SK-N-SH (cell line): ENCODE data around the gene CLEC11A. TPM values are rescaled to one million over a fixed set of nuclear protein-coding genes. Genes with fewer than 3 reads are reported as not detected.

ENCODE experiments used
- CTCF ChIA-PET: fragments of 300-600, 350-600 bp; formaldehyde crosslinking; extraction: SDS; loops from one replicate; lab custom pipeline; 2021; lab: Yijun Ruan, JAX
- POLR2A ChIA-PET: fragments of 350-600 bp; sonication (Branson Sonifier 250); formaldehyde crosslinking; extraction: SDS; loops from one replicate; lab custom pipeline; 2020; ENCODE audit warnings: antibody characterized with exemption, inconsistent platforms; lab: Yijun Ruan, JAX
- DNase-seq: peaks from one replicate; pipeline ENCODE4 v3.0.0; 2012
- H2AFZ ChIP-seq: fragments of 200-600 bp; sonication (generic); 2 replicates; pipeline ENCODE4 v1.8.1; 2016; ENCODE audit warnings: antibody characterized with exemption, mild to moderate bottlenecking, low read depth
- H3F3A ChIP-seq: fragments of 200-600 bp; sonication (generic); replicated peaks from 2 replicates; pipeline ENCODE3; 2016; ENCODE audit warnings: antibody characterized with exemption, mild to moderate bottlenecking; ENCODE audit not compliant: insufficient read depth
- H3K27ac ChIP-seq, 2 experiments: fragments of 200-500 bp in 1 of 2; fragments of 200-600 bp in 1 of 2; sonication (Bioruptor generic) in 1 of 2; sonication (generic), shearing (Covaris generic) in 1 of 2; 2 replicates each; pipeline versions ENCODE4 v1.5.1 to v1.6.1; 2014 to 2016; ENCODE audit warnings: low read depth in 2 of 2, inconsistent platforms in 1 of 2, low read length in 1 of 2, mild to moderate bottlenecking in 1 of 2, mixed read lengths in 1 of 2
- H3K27me3 ChIP-seq: fragments of 200-600 bp; sonication (generic), shearing (Covaris generic); 2 replicates; pipeline ENCODE4 v1.6.1; 2016; ENCODE audit warnings: mixed run types; ENCODE audit not compliant: insufficient read depth
- H3K36me3 ChIP-seq, 2 experiments: fragments of 200-500 bp in 1 of 2; fragments of 200-600 bp in 1 of 2; sonication (Bioruptor generic) in 1 of 2; sonication (generic) in 1 of 2; replicated peaks in 1 of 2; 2 replicates each; pipeline versions ENCODE3 to v1.5.1; 2014 to 2016; ENCODE audit warnings: low read length in 1 of 2, mild to moderate bottlenecking in 1 of 2; ENCODE audit not compliant: insufficient read depth in 2 of 2, control insufficient read depth in 1 of 2
- H3K4me1 ChIP-seq, 2 experiments: fragments of 200-500 bp in 1 of 2; fragments of 200-600 bp in 1 of 2; sonication (Bioruptor generic) in 1 of 2; sonication (generic), shearing (Covaris generic) in 1 of 2; 2 replicates each; pipeline versions ENCODE4 v1.5.1 to v1.6.1; 2014 to 2016; ENCODE audit warnings: low read depth in 1 of 2, low read length in 1 of 2, mixed run types in 1 of 2; ENCODE audit not compliant: insufficient read depth in 2 of 2, control insufficient read depth in 1 of 2
- H3K4me2 ChIP-seq: fragments of 200-600 bp; sonication (generic), shearing (Covaris generic); 2 replicates; pipeline ENCODE4 v1.6.1; 2017; ENCODE audit warnings: mixed run types
- H3K4me3 ChIP-seq, 2 experiments: fragments of 200-500 bp in 1 of 2; fragments of 200-600 bp in 1 of 2; sonication (Bioruptor generic) in 1 of 2; sonication (generic), shearing (Covaris generic) in 1 of 2; 2 replicates each; pipeline versions ENCODE4 v1.5.1 to v1.8.1; 2014 to 2016; ENCODE audit warnings: low read depth in 2 of 2, inconsistent platforms in 1 of 2, low read length in 1 of 2, mild to moderate bottlenecking in 1 of 2, mixed read lengths in 1 of 2, moderate library complexity in 1 of 2
- H3K79me2 ChIP-seq: fragments of 200-600 bp; sonication (generic); 2 replicates; pipeline ENCODE4 v1.8.1; 2017; ENCODE audit warnings: mild to moderate bottlenecking; ENCODE audit not compliant: insufficient read depth
- H3K9ac ChIP-seq: fragments of 200-600 bp; sonication (generic); 2 replicates; pipeline ENCODE4 v1.6.1; 2017; ENCODE audit warnings: mixed run types
- H3K9me2 ChIP-seq: fragments of 200-600 bp; sonication (generic); 2 replicates; pipeline ENCODE4 v1.6.1; 2017; ENCODE audit warnings: mixed run types
- H3K9me3 ChIP-seq: fragments of 200-600 bp; sonication (generic); 2 replicates; pipeline ENCODE4 v1.6.1; 2017; ENCODE audit warnings: mixed run types, mild to moderate bottlenecking, moderate library complexity
- H4K20me1 ChIP-seq: fragments of 200-600 bp; sonication (generic); 2 replicates; pipeline ENCODE4 v1.6.1; 2017; ENCODE audit warnings: mild to moderate bottlenecking, mixed run types; ENCODE audit not compliant: insufficient read depth
- CHD2 ChIP-seq: fragments of 150-350 bp; IDR thresholded peaks from 2 replicates; pipeline ENCODE4 v1.6.1; 2018; ENCODE audit warnings: low read length; ENCODE audit not compliant: partially characterized antibody
- ELF1 ChIP-seq: IDR thresholded peaks from 2 replicates; pipeline ENCODE4 v1.4.0; 2012
- EZH2phosphoT487 ChIP-seq: fragments of 200-600 bp; sonication (generic); IDR thresholded peaks from 2 replicates; pipeline ENCODE4 v1.6.1; 2017; ENCODE audit warnings: low read depth, mixed run types, mild to moderate bottlenecking, antibody characterized with exemption, moderate library complexity, borderline replicate concordance
- FOSL2 ChIP-seq: IDR thresholded peaks from 2 replicates; pipeline ENCODE4 v1.4.0; 2012; ENCODE audit warnings: low read depth, mild to moderate bottlenecking, moderate library complexity, borderline replicate concordance
- GATA2 ChIP-seq: sonication (generic); formaldehyde crosslinking; IDR thresholded peaks from 2 replicates; pipeline ENCODE4 v1.5.0; 2020; ENCODE audit warnings: mild to moderate bottlenecking, missing genetic modification reagents
- JUND ChIP-seq: IDR thresholded peaks from 2 replicates; pipeline ENCODE4 v1.4.0; 2012
- MAX ChIP-seq: IDR thresholded peaks from 2 replicates; pipeline ENCODE4 v1.4.0; 2012; ENCODE audit warnings: low read depth
- MEF2A ChIP-seq: IDR thresholded peaks from 2 replicates; pipeline ENCODE4 v1.4.0; 2012; ENCODE audit warnings: low read depth, borderline replicate concordance
- MXI1 ChIP-seq: IDR thresholded peaks from 2 replicates; pipeline ENCODE4 v1.6.1; 2012; ENCODE audit warnings: mild to moderate bottlenecking, low read depth, low read length, improper control_type of control experiment
- NFIC ChIP-seq: IDR thresholded peaks from 2 replicates; pipeline ENCODE4 v1.4.0; 2012; ENCODE audit warnings: borderline replicate concordance
- NRF1 ChIP-seq: IDR thresholded peaks from 2 replicates; pipeline ENCODE4 v1.6.1; 2012; ENCODE audit warnings: low read depth, mild to moderate bottlenecking, low read length
- POLR2AphosphoS5 ChIP-seq: IDR thresholded peaks from 2 replicates; pipeline ENCODE4 v1.6.1; 2012; ENCODE audit warnings: low read depth, low read length
- RCOR1 ChIP-seq: fragments of 150-350 bp; IDR thresholded peaks from 2 replicates; pipeline ENCODE4 v1.6.1; 2017; ENCODE audit warnings: antibody characterized with exemption, low read length
- RFX5 ChIP-seq: IDR thresholded peaks from 2 replicates; pipeline ENCODE4 v1.6.1; 2012; ENCODE audit warnings: mild to moderate bottlenecking, improper control_type of control experiment, low read length
- TAF1 ChIP-seq: IDR thresholded peaks from 2 replicates; pipeline ENCODE4 v1.6.1; 2012; ENCODE audit warnings: low read depth, mild to moderate bottlenecking, low read length, moderate library complexity, borderline replicate concordance
- WGBS: methylation state at CpG from one replicate; pipeline ENCODE4 v1.1.6; 2017; ENCODE audit warnings: low lambda C conversion rate; 5-methylcytosine and 5-hydroxymethylcytosine counted together
- polyA plus RNA-seq, 3 experiments: library from polyadenylated mRNA; depleted of rRNA; stranded (reverse); fragments of >200 nt; gene quantifications; 2 replicates each; pipeline ENCODE4 v1.2.3, GENCODE V29; 2012
- TF ChIP-seq, protein P1 (sequence below): IDR thresholded peaks from 2 replicates; pipeline ENCODE4 v1.6.1; 2012; ENCODE audit warnings: mild to moderate bottlenecking, low read depth, low read length, moderate library complexity
- TF ChIP-seq, protein P2 (sequence below): IDR thresholded peaks from 2 replicates; pipeline ENCODE4 v1.4.0; 2012; ENCODE audit warnings: low read depth, borderline replicate concordance
- TF ChIP-seq, protein P3 (sequence below): fragments of 150-350 bp; IDR thresholded peaks from 2 replicates; pipeline ENCODE4 v1.6.1; 2017; ENCODE audit warnings: antibody characterized with exemption, low read length, low read depth, borderline replicate concordance

Gene CLEC11A
- polyA plus RNA-seq, 1 of the 3 experiments (the other 2 are of a cell fraction), result 4.4 TPM

- H3K36me3 ChIP-seq, result no peaks in the 10 kb centered on the region
- no peaks in the 10 kb centered on the region for H3K9me2 ChIP-seq
- no peaks in the 10 kb centered on the region; a peak in 1 of 4 replicates for H3K4me1 ChIP-seq
- no peaks in the 10 kb centered on the region for H3K79me2 ChIP-seq
- ChIA-PET POLR2A (interaction anchor here (0.6 kb wide), 1 partner anchor 10 kb away, joined by 5 read pairs; no protein-coding TSS in a partner anchor), CTCF (interaction anchor here (0.8 to 3.6 kb wide), 4 partner anchors 20 to 232 kb away, joined by 3 to 16 read pairs (median 4); no protein-coding TSS in a partner anchor)
- no peaks in the 10 kb centered on the region for H3F3A ChIP-seq
- no peak overlapping the region for H2AFZ ChIP-seq
- 56% methylated on average over 7 of the region's 7 CpGs for WGBS
- H3K4me2 ChIP-seq, result no peak overlapping the region
- H3K27ac ChIP-seq, result no peak overlapping the region
- no peak for DNase-seq
- TF ChIP-seq GATA2 (no peak), CHD2 (no peak), MXI1 (no peak), RFX5 (no peak), EZH2phosphoT487 (no peak), POLR2AphosphoS5 (no peak), ELF1 (no peak), FOSL2 (no peak), MAX (no peak), RCOR1 (no peak), NRF1 (no peak), TAF1 (no peak), NFIC (no peak), MEF2A (no peak), JUND (no peak)
- TF ChIP-seq, protein P1, sequence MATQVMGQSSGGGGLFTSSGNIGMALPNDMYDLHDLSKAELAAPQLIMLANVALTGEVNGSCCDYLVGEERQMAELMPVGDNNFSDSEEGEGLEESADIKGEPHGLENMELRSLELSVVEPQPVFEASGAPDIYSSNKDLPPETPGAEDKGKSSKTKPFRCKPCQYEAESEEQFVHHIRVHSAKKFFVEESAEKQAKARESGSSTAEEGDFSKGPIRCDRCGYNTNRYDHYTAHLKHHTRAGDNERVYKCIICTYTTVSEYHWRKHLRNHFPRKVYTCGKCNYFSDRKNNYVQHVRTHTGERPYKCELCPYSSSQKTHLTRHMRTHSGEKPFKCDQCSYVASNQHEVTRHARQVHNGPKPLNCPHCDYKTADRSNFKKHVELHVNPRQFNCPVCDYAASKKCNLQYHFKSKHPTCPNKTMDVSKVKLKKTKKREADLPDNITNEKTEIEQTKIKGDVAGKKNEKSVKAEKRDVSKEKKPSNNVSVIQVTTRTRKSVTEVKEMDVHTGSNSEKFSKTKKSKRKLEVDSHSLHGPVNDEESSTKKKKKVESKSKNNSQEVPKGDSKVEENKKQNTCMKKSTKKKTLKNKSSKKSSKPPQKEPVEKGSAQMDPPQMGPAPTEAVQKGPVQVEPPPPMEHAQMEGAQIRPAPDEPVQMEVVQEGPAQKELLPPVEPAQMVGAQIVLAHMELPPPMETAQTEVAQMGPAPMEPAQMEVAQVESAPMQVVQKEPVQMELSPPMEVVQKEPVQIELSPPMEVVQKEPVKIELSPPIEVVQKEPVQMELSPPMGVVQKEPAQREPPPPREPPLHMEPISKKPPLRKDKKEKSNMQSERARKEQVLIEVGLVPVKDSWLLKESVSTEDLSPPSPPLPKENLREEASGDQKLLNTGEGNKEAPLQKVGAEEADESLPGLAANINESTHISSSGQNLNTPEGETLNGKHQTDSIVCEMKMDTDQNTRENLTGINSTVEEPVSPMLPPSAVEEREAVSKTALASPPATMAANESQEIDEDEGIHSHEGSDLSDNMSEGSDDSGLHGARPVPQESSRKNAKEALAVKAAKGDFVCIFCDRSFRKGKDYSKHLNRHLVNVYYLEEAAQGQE, result no peak
- TF ChIP-seq, protein P2, sequence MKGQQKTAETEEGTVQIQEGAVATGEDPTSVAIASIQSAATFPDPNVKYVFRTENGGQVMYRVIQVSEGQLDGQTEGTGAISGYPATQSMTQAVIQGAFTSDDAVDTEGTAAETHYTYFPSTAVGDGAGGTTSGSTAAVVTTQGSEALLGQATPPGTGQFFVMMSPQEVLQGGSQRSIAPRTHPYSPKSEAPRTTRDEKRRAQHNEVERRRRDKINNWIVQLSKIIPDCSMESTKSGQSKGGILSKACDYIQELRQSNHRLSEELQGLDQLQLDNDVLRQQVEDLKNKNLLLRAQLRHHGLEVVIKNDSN, result no peak
- TF ChIP-seq, protein P3, sequence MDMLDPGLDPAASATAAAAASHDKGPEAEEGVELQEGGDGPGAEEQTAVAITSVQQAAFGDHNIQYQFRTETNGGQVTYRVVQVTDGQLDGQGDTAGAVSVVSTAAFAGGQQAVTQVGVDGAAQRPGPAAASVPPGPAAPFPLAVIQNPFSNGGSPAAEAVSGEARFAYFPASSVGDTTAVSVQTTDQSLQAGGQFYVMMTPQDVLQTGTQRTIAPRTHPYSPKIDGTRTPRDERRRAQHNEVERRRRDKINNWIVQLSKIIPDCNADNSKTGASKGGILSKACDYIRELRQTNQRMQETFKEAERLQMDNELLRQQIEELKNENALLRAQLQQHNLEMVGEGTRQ, result no peak
- H3K9ac ChIP-seq, result no peak overlapping the region
- H4K20me1 ChIP-seq, result 0 out of 2 replicates have a peak, but pooled peaks cover under 1% of the 10 kb centered on the region
- H3K27me3 ChIP-seq, result peaks cover 14% of the 10 kb centered on the region; the same call in 1 of the 2 replicates
- no peak overlapping the region for H3K4me3 ChIP-seq
- no peaks in the 10 kb centered on the region for H3K9me3 ChIP-seq
Observed at GRCh38 chr19:50690439-50690838, 32.7 kb upstream of the CLEC11A start.
